Measurements from ENCODE around the gene TBXAS1. TPM values are rescaled to one million over a fixed set of nuclear protein-coding genes. Genes with fewer than 3 reads are reported as not detected.

The TBXAS1 gene
- total RNA-seq, 2 experiments from 2014 or later: 5.5 to 6.0 TPM

- DNase-seq (no peak), ATAC-seq (ENCODE audit: poor library complexity) (no peak)
- H3K9me3 ChIP-seq (ENCODE audit: control insufficient read depth in 1 of 2, insufficient read depth in 1 of 2, low read length in 2 of 2): no peaks in the 10 kb centered on the region
- H3K4me3 ChIP-seq (ENCODE audit: low read length): no peak overlapping the region
- Mint-ChIP-seq H3K27ac (no peak overlapping the region), H3K4me3 (no peak overlapping the region), H3K4me1 (ENCODE audit: low read depth) (no peaks in the 10 kb centered on the region), H3K9me3 (peaks cover 9% of the 10 kb centered on the region), H3K27me3 (no peaks in the 10 kb centered on the region), H3K36me3 (ENCODE audit: low read depth) (no peaks in the 10 kb centered on the region)
- H3K36me3 ChIP-seq (ENCODE audit: insufficient read depth, low read length): no peaks in the 10 kb centered on the region
- intact Hi-C loops (cut with DNase I, micrococcal nuclease): no loop called here
- no peaks in the 10 kb centered on the region for H3K4me1 ChIP-seq (ENCODE audit: insufficient read depth, low read length)
- H3K27me3 ChIP-seq (ENCODE audit: control insufficient read depth in 1 of 2, insufficient read depth in 2 of 2, low read length in 2 of 2): no peaks in the 10 kb centered on the region
- H3K27ac ChIP-seq (ENCODE audit: low read depth in 1 of 2, low read length in 2 of 2): no peak overlapping the region
- no peak for TF ChIP-seq CTCF (IDR thresholded peaks at IDR 0.05)
- ChIA-PET POLR2A (no interaction called here), CTCF (no interaction called here)
Observed at GRCh38 chr7:139899328-139899955, 70.4 kb downstream of the TBXAS1 start.

- no peaks in the 10 kb centered on the region for H3K27me3 ChIP-seq (ENCODE audit: control insufficient read depth in 1 of 2, insufficient read depth in 2 of 2, low read length in 2 of 2)
- no peaks in the 10 kb centered on the region for H3K4me1 ChIP-seq (ENCODE audit: insufficient read depth, low read length)
- H3K36me3 ChIP-seq (ENCODE audit: insufficient read depth, low read length): no peaks in the 10 kb centered on the region
- CTCF ChIA-PET: no interaction called here
- no peak overlapping the region for H3K27ac Mint-ChIP-seq
- peaks cover 9% of the 10 kb centered on the region for H3K9me3 Mint-ChIP-seq
- POLR2A ChIA-PET: no interaction called here
- TF ChIP-seq CTCF (IDR thresholded peaks at IDR 0.05): no peak
- DNase-seq (peak in 1 of 14 experiments; percentile 13), ATAC-seq (ENCODE audit: poor library complexity) (no peak)
- H3K36me3 Mint-ChIP-seq (ENCODE audit: low read depth): no peaks in the 10 kb centered on the region
- no peaks in the 10 kb centered on the region for H3K4me1 Mint-ChIP-seq (ENCODE audit: low read depth)
- intact Hi-C loops (cut with DNase I, micrococcal nuclease): no loop called here
- no peaks in the 10 kb centered on the region for H3K27me3 Mint-ChIP-seq
- no peak overlapping the region for H3K4me3 Mint-ChIP-seq
- H3K4me3 ChIP-seq (ENCODE audit: low read length): no peak overlapping the region
- no peak overlapping the region for H3K27ac ChIP-seq (ENCODE audit: low read depth in 1 of 2, low read length in 2 of 2)
- no peaks in the 10 kb centered on the region for H3K9me3 ChIP-seq (ENCODE audit: control insufficient read depth in 1 of 2, insufficient read depth in 1 of 2, low read length in 2 of 2)
Observed at GRCh38 chr7:139900326-139900725, 71.3 kb downstream of the TBXAS1 start.

GRCh38 chr7:139901056-139901795 is 72.2 kb downstream of the TBXAS1 start:
- no peak for TF ChIP-seq CTCF (IDR thresholded peaks at IDR 0.05)
- no peaks in the 10 kb centered on the region for H3K36me3 Mint-ChIP-seq (ENCODE audit: low read depth)
- peaks cover 9% of the 10 kb centered on the region for H3K9me3 Mint-ChIP-seq
- Histone ChIP-seq H3K36me3 (ENCODE audit: insufficient read depth, low read length) (no peaks in the 10 kb centered on the region), H3K4me1 (ENCODE audit: insufficient read depth, low read length) (no peaks in the 10 kb centered on the region), H3K4me3 (ENCODE audit: low read length) (no peak overlapping the region), H3K9me3 (ENCODE audit: control insufficient read depth in 1 of 2, insufficient read depth in 1 of 2, low read length in 2 of 2) (no peaks in the 10 kb centered on the region), H3K27ac (ENCODE audit: low read depth in 1 of 2, low read length in 2 of 2) (no peak overlapping the region), H3K27me3 (ENCODE audit: control insufficient read depth in 1 of 2, insufficient read depth in 2 of 2, low read length in 2 of 2) (no peaks in the 10 kb centered on the region)
- ChIA-PET POLR2A (no interaction called here), CTCF (no interaction called here)
- H3K27ac Mint-ChIP-seq: no peak overlapping the region
- no peaks in the 10 kb centered on the region for H3K4me1 Mint-ChIP-seq (ENCODE audit: low read depth)
- ATAC-seq (ENCODE audit: poor library complexity) (no peak), DNase-seq (peak in 1 of 14 experiments; percentile 19)
- intact Hi-C loops (cut with DNase I, micrococcal nuclease): no loop called here
- H3K4me3 Mint-ChIP-seq: no peak overlapping the region
- no peaks in the 10 kb centered on the region for H3K27me3 Mint-ChIP-seq
